Transverse colon (tissue), 4 donors: ENCODE data around the gene RHCG. TPM values are rescaled to one million over a fixed set of nuclear protein-coding genes. Genes with fewer than 3 reads are reported as not detected.

Experiments
- DNase-seq: peaks from one replicate; pipeline ENCODE4 v3.0.0-alpha.2; 2019
- H3K27ac ChIP-seq, 4 donors: fragments of 200-600 bp; sonication (generic); 2 replicates each; pipeline ENCODE4 v1.5.1; 2016 to 2018; ENCODE audit warnings: inconsistent platforms in 4 of 4
- H3K27me3 ChIP-seq: fragments of 200-600 bp; sonication (generic); 2 replicates; pipeline ENCODE4 v1.5.1; 2017; ENCODE audit warnings: inconsistent platforms
- H3K36me3 ChIP-seq, 4 donors: fragments of 200-600 bp; sonication (generic); 2 replicates each; pipeline ENCODE4 v1.5.1; 2017 to 2019; ENCODE audit warnings: inconsistent platforms in 4 of 4
- H3K4me1 ChIP-seq, 4 donors: fragments of 200-600 bp; sonication (generic); 2 replicates each; pipeline ENCODE4 v1.5.1; 2017 to 2020; ENCODE audit warnings: inconsistent platforms in 4 of 4
- H3K4me3 ChIP-seq, 4 donors: fragments of 200-600 bp; sonication (generic); 1 replicate in 1 of 4; 2 replicates in 3 of 4; pipeline versions ENCODE4 v1.5.1 to v1.6.1; 2017 to 2019; ENCODE audit warnings: inconsistent platforms in 4 of 4
- H3K9me3 ChIP-seq, 2 donors: fragments of 200-600 bp; sonication (generic); 2 replicates each; pipeline ENCODE4 v1.5.1; 2017 to 2019; ENCODE audit warnings: inconsistent platforms in 2 of 2
- CTCF ChIP-seq, 5 experiments: fragments of 200-600 bp in 3 of 5; fragments of 450-650 bp in 2 of 5; sonication (generic) in 3 of 5; IDR thresholded peaks; 1 replicate in 2 of 5; 2 replicates in 3 of 5; pipeline ENCODE4 v1.5.1; 2016 to 2017; ENCODE audit warnings: antibody characterized with exemption in 5 of 5, inconsistent platforms in 3 of 5, mild to moderate bottlenecking in 2 of 5, moderate library complexity in 1 of 5
- EP300 ChIP-seq: sonication (generic); formaldehyde crosslinking; IDR thresholded peaks from one replicate; pipeline ENCODE4 v1.6.1; 2017; ENCODE audit warnings: antibody characterized with exemption, low read depth
- POLR2A ChIP-seq: fragments of 450-650 bp; IDR thresholded peaks from one replicate; pipeline ENCODE4 v1.6.1; 2016; ENCODE audit warnings: antibody characterized with exemption, mild to moderate bottlenecking, moderate library complexity
- POLR2AphosphoS5 ChIP-seq, 3 donors: sonication (generic); formaldehyde crosslinking; IDR thresholded peaks; one replicate each; pipeline ENCODE4 v1.6.1; 2016; ENCODE audit warnings: antibody characterized with exemption in 3 of 3
- WGBS, 2 donors: methylation state at CpG; one replicate each; pipeline ENCODE4 v1.1.5; 2018; ENCODE audit warnings: low coverage in 1 of 2; 5-methylcytosine and 5-hydroxymethylcytosine counted together
- in situ Hi-C, 4 donors: fragments of 200-750 bp; cut with MboI; loops; one replicate each; pipeline versions ENCODE4 v1.15.0 to v1.15.1; 2017; ENCODE audit warnings: low sequenced_read_pairs in 3 of 4, low pct_ligation_motif_present in 1 of 4, low pct_unique_long_range_greater_than_20kb in 1 of 4
- intact Hi-C: fragments of 100-400 bp; cut with DNase I; formaldehyde crosslinking; loops from one replicate; pipeline ENCODE4 v1.15.1; 2023; ENCODE audit warnings: low total_unique reads
- total RNA-seq, 4 donors: library from RNA; depleted of rRNA; stranded (reverse); fragments of >200 nt; gene quantifications; one replicate each; pipeline ENCODE4 v1.1.0, GENCODE V29; 2016

RHCG gene
- total RNA-seq, 4 donors from 2014 or later: 0.41 TPM; not detected in 3

GRCh38 chr15:89498574-89498906 is 2.2 kb upstream of the RHCG start:
- DNase-seq: no peak
- Histone ChIP-seq H3K36me3 (no peaks in the 10 kb centered on the region), H3K9me3 (no peaks in the 10 kb centered on the region), H3K4me3 (no peak overlapping the region), H3K27ac (no peak overlapping the region), H3K4me1 (peaks cover 0 to 8% (median 6%) of the 10 kb centered on the region in 4 donors), H3K27me3 (peaks cover 57% of the 10 kb centered on the region)
- no peak for TF ChIP-seq POLR2A
- TF ChIP-seq EP300: no peak
- TF ChIP-seq CTCF (IDR thresholded peaks at IDR 0.05): no peak
- no peak for TF ChIP-seq POLR2AphosphoS5 (IDR thresholded peaks at IDR 0.05)
- in situ Hi-C loops (no loop called here), intact Hi-C loops (no loop called here)
- WGBS, 2 donors: 57% methylated on average over 2 of the region's 2 CpGs; no CpG with 5 or more reads in 1 of the 2 donors

DNA sequence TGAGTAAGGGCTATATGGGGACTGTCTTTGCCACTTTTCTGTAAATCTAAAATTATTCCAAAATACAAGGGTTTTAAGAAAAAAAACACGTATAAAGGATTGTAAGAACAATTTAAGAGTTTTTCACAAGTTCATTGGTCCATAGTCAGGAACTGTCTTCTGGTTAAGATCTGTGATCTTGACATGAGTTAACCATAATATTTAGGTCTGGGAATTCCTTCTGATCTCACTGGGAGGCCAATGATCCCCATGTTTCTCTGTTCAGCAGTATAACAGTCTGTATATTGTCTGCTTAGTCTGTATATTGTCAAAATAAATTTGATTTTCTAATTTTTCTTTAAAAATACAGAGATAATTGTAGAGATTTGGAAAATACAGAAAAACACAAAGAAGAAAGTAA is 848 bp upstream of the RHCG start:
- Histone ChIP-seq H3K9me3 (no peaks in the 10 kb centered on the region), H3K27me3 (peaks cover 69% of the 10 kb centered on the region), H3K27ac (no peak overlapping the region), H3K4me3 (no peak overlapping the region), H3K4me1 (peaks cover 0 to 8% (median 6%) of the 10 kb centered on the region in 4 donors), H3K36me3 (no peaks in the 10 kb centered on the region)
- DNase-seq: no peak
- in situ Hi-C loops (no loop called here), intact Hi-C loops (no loop called here)
- no peak for TF ChIP-seq CTCF (IDR thresholded peaks at IDR 0.05)
- TF ChIP-seq POLR2A: no peak
- no peak for TF ChIP-seq EP300
- TF ChIP-seq POLR2AphosphoS5 (IDR thresholded peaks at IDR 0.05): no peak
- WGBS, 2 donors: 43 to 46% methylated on average over 1 of the region's 1 CpG

GRCh38 chr15:89495638-89496145 is 691 bp downstream of the RHCG start:
- 73% methylated on average over 10 of the region's 10 CpGs; no CpG with 5 or more reads in 1 of the 2 donors for WGBS, 2 donors
- Histone ChIP-seq H3K27ac (no peak overlapping the region), H3K4me1 (peaks cover 0 to 8% (median 6%) of the 10 kb centered on the region in 4 donors), H3K27me3 (peaks cover 83% of the 10 kb centered on the region), H3K4me3 (no peak overlapping the region), H3K36me3 (no peaks in the 10 kb centered on the region), H3K9me3 (no peaks in the 10 kb centered on the region)
- in situ Hi-C loops: no loop called here
- no peak for DNase-seq
- intact Hi-C loops: no loop called here
- TF ChIP-seq CTCF (IDR thresholded peaks at IDR 0.05): no peak
- TF ChIP-seq EP300: no peak
- TF ChIP-seq POLR2A: no peak
- TF ChIP-seq POLR2AphosphoS5 (IDR thresholded peaks at IDR 0.05): no peak

GRCh38 chr15:89494941-89495637 is 1.3 kb downstream of the RHCG start:
- Histone ChIP-seq H3K4me3 (no peak overlapping the region), H3K36me3 (no peaks in the 10 kb centered on the region), H3K9me3 (no peaks in the 10 kb centered on the region), H3K27me3 (peaks cover 82% of the 10 kb centered on the region), H3K4me1 (peaks cover 0 to 8% (median 6%) of the 10 kb centered on the region in 4 donors), H3K27ac (no peak overlapping the region)
- peak; percentile 44 for DNase-seq
- intact Hi-C loops: no loop called here
- no peak for TF ChIP-seq POLR2A
- peak in 4 of 5 experiments; percentile 23 to 50 (median 35) for TF ChIP-seq CTCF (IDR thresholded peaks at IDR 0.05)
- no peak for TF ChIP-seq EP300
- TF ChIP-seq POLR2AphosphoS5 (IDR thresholded peaks at IDR 0.05): no peak
- in situ Hi-C loops: no loop called here
- WGBS, 2 donors: 81 to 100% methylated on average over 1 to 7 of the region's 7 CpGs
